GM10266 (cell line): ENCODE results near the gene URI1.
"Not testable (repeated sequence)": the region's sequence is repeated elsewhere in the genome, so short reads cannot be mapped to it uniquely, and the experiment has no call there.

Experiments
- DNase-seq: peaks from one replicate; pipeline ENCODE4 v3.0.0; 2012; ENCODE audit errors: extremely low spot score
- TF ChIP-seq, protein P1 (sequence below): IDR thresholded peaks from 2 replicates; pipeline ENCODE4 v1.5.1; 2012; ENCODE audit warnings: mild to moderate bottlenecking, low read depth; ENCODE audit not compliant: control insufficient read depth, insufficient read depth; ENCODE audit errors: missing control alignments

Gene URI1

GRCh38 chr19:29914933-29915332, 27.1 kb upstream of the URI1 start:
- no peak for DNase-seq
- TF ChIP-seq, protein P1, sequence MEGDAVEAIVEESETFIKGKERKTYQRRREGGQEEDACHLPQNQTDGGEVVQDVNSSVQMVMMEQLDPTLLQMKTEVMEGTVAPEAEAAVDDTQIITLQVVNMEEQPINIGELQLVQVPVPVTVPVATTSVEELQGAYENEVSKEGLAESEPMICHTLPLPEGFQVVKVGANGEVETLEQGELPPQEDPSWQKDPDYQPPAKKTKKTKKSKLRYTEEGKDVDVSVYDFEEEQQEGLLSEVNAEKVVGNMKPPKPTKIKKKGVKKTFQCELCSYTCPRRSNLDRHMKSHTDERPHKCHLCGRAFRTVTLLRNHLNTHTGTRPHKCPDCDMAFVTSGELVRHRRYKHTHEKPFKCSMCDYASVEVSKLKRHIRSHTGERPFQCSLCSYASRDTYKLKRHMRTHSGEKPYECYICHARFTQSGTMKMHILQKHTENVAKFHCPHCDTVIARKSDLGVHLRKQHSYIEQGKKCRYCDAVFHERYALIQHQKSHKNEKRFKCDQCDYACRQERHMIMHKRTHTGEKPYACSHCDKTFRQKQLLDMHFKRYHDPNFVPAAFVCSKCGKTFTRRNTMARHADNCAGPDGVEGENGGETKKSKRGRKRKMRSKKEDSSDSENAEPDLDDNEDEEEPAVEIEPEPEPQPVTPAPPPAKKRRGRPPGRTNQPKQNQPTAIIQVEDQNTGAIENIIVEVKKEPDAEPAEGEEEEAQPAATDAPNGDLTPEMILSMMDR, result no peak

DNA sequence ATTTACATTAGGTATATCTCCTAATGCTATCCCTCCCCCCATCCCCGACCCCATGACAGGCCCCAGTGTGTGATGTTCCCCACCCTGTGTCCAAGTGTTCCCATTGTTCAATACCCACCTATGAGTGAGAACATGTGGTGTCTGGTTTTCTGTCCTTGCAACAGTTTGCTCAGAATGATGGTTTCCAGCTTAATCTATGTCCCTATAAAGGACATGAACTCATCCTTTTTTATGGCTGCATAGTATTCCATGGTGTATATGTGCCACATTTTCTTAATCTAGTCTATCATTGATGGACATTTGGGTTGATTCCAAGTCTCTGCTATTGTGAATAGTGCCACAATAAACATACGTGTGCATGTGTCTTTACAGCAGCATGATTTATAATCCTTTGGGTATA, 26.2 kb upstream of the URI1 start:
- DNase-seq, result not testable (repeated sequence)

DNA sequence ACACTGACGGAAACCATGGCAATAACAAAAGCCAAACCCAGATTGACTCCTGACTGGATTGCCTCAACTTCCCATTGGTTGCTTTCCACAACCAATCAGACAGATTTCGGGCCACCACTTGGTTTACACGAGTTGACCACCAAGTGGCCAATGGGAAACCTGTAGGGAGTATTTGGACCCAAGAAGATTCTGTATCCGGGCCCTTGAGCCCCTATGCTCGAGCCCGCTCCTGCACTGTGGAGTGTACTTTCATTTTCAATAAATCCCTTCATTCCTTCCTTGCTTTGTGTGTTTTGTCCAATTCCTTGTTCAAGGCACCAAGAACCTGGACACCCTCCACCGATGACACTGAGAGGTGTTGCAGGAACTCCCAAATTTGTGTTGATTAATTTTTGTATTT, 24.1 kb upstream of the URI1 start:
- TF ChIP-seq, protein P1, result no peak
- no peak for DNase-seq

GRCh38 chr19:29918891-29919290, 23.1 kb upstream of the URI1 start:
- DNase-seq, result no peak
- TF ChIP-seq, protein P1, result no peak

DNA sequence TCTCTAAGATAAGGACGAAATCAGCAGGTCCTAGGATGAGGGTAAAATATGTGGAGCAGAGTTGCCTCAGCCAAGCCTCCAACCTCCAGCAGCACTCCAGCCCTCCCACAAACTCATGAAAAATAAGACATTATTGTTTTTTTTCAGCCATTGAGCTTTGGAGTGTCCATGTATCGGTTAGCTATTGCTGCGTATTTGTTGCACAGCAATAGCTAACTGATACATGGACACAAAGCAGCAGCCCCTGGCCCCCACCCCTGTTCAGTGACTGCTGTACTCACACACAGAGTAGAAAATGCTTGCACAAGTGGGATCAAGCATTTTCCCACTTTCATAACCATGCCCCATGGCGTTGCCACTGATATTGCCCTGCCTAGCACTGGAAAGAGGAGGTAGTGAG, 19.1 kb upstream of the URI1 start:
- TF ChIP-seq, protein P1, result no peak
- DNase-seq, result no peak

GRCh38 chr19:29923653-29924052, 18.4 kb upstream of the URI1 start:
- TF ChIP-seq, protein P1, result no peak

DNA sequence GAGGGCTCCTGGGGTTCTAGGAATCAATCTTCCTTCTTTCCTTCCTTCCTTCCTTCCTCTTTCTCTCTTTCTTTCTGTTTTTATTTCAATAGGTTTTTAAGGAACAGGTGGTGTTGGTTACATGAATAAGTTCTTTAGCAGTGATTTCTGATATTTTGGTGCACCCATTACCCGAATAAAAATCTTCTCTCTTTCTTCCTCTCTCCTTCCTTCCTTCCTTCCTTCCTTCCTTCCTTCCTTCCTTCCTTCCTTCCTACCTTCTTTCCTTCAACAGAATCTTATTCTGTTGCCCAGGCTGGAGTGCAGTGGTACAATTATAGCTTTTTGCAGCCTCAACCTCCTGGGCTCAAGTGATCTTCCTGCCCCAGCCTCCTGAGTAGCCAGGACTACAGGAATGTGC, 16.0 kb upstream of the URI1 start:
- DNase-seq, result no peak
- TF ChIP-seq, protein P1, result no peak

More at GRCh38 chr19:29923653-29924052, 18.4 kb upstream of the URI1 start:
- DNase-seq, result no peak

GRCh38 chr19:29926801-29927200, 15.2 kb upstream of the URI1 start:
- DNase-seq, result no peak
- TF ChIP-seq, protein P1, result no peak
